ENCODE results near the gene SAP30BP.

DNA sequence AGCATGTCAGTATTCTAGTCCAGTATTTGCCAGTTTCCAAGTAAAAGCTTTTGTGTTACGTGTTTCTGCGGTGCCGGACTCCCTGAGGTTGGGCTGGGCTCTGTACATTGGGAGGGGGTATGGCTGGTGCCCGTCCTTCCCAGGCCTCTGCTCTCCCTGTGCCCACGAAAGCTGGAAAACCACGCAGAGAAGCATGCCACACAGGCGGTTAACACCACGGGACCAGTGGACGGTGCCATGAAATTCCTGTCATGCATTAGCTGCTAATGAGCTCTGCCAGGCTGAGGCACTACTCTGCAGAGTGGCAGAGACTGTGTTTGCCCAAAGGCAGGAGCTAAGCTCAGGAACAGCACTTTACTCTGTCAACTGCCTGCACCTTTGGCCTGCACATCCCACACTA, 25.8 kb upstream of the SAP30BP start:
- TF ChIP-seq POLR2A (IDR thresholded peaks at IDR 0.05; ENCODE audit: low read depth, low read length) = no peak
- TF ChIP-seq, protein P1, sequence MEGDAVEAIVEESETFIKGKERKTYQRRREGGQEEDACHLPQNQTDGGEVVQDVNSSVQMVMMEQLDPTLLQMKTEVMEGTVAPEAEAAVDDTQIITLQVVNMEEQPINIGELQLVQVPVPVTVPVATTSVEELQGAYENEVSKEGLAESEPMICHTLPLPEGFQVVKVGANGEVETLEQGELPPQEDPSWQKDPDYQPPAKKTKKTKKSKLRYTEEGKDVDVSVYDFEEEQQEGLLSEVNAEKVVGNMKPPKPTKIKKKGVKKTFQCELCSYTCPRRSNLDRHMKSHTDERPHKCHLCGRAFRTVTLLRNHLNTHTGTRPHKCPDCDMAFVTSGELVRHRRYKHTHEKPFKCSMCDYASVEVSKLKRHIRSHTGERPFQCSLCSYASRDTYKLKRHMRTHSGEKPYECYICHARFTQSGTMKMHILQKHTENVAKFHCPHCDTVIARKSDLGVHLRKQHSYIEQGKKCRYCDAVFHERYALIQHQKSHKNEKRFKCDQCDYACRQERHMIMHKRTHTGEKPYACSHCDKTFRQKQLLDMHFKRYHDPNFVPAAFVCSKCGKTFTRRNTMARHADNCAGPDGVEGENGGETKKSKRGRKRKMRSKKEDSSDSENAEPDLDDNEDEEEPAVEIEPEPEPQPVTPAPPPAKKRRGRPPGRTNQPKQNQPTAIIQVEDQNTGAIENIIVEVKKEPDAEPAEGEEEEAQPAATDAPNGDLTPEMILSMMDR (IDR thresholded peaks at IDR 0.05; ENCODE audit: extremely low read depth in 1 of 2, insufficient read depth in 1 of 2, low read depth in 1 of 2, low read length in 2 of 2) = no peak
- TF ChIP-seq, protein P2, sequence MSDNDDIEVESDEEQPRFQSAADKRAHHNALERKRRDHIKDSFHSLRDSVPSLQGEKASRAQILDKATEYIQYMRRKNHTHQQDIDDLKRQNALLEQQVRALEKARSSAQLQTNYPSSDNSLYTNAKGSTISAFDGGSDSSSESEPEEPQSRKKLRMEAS (IDR thresholded peaks at IDR 0.05; ENCODE audit: insufficient read depth, insufficient read length) = no peak
- TF ChIP-seq EZH2 (IDR thresholded peaks at IDR 0.05; ENCODE audit: borderline replicate concordance, low read depth, low read length, severe bottlenecking) = no peak
- TF ChIP-seq POLR2AphosphoS5 (IDR thresholded peaks at IDR 0.05; ENCODE audit: insufficient read depth, low read depth, low read length) = no peak
- no peak for TF ChIP-seq GATA2 (IDR thresholded peaks at IDR 0.05; ENCODE audit: insufficient read depth, insufficient read length, low read depth, low read length)
- TF ChIP-seq MYC (IDR thresholded peaks at IDR 0.05; ENCODE audit: low read depth, low read length) = no peak
- no peak for TF ChIP-seq JUN (IDR thresholded peaks at IDR 0.05; ENCODE audit: borderline replicate concordance, insufficient read depth, insufficient read length, low read depth)
- no peak for TF ChIP-seq FOS (IDR thresholded peaks at IDR 0.05; ENCODE audit: borderline replicate concordance, insufficient read depth, low read length)

All from endothelial cell of umbilical vein (primary cell).